GM18517 (cell line): ENCODE results near the gene SEMA6C.

ENCODE experiments used
- ATAC-seq: cut with Tn5 transposase; IDR thresholded peaks from one replicate; pipeline ENCODE4 v1.9.1; 2021; ENCODE audit warnings: mild to moderate bottlenecking, moderate library complexity; ENCODE audit not compliant: unreplicated experiment

The SEMA6C gene

GRCh38 chr1:151158751-151159251 is 12.4 kb upstream of the SEMA6C start:
- ATAC-seq = no peak

GRCh38 chr1:151158326-151158725 is 11.9 kb upstream of the SEMA6C start:
- no peak for ATAC-seq

- ATAC-seq = no peak
Measured at GRCh38 chr1:151157067-151157531, 10.7 kb upstream of the SEMA6C start.

GRCh38 chr1:151156515-151156819 is 10.0 kb upstream of the SEMA6C start, which contains the start of gene TNFAIP8L2:
TSS of gene TNFAIP8L2 (plus strand) at chr1:151156649. CDS start at chr1:151158698, 2,049 bp downstream.
- no peak for ATAC-seq

- no peak for ATAC-seq
Measured at GRCh38 chr1:151147665-151148064, 1.2 kb upstream of the SEMA6C start.

GRCh38 chr1:151147132-151147503 is 687 bp upstream of the SEMA6C start:
- ATAC-seq = no peak

- ATAC-seq = no peak
Measured at GRCh38 chr1:151146072-151146411, 389 bp downstream of the SEMA6C start.

- ATAC-seq = no peak
Measured at GRCh38 chr1:151145304-151146071, 943 bp downstream of the SEMA6C start.

GRCh38 chr1:151144474-151145303 is 1.7 kb downstream of the SEMA6C start:
- no peak for ATAC-seq

- ATAC-seq = no peak
Measured at GRCh38 chr1:151143986-151144385, 2.4 kb downstream of the SEMA6C start.

GRCh38 chr1:151143057-151143435 is 3.4 kb downstream of the SEMA6C start:
- no peak for ATAC-seq

GRCh38 chr1:151142411-151143056 is 3.9 kb downstream of the SEMA6C start:
- no peak for ATAC-seq

- no peak for ATAC-seq
Measured at GRCh38 chr1:151137789-151138188, 8.6 kb downstream of the SEMA6C start.

GRCh38 chr1:151135433-151136385 is 10.7 kb downstream of the SEMA6C start:
- no peak for ATAC-seq

- no peak for ATAC-seq
Measured at GRCh38 chr1:151134991-151135390, 11.4 kb downstream of the SEMA6C start.

- no peak for ATAC-seq
Measured at GRCh38 chr1:151134396-151134795, 12.0 kb downstream of the SEMA6C start.

- no peak for ATAC-seq
Measured at GRCh38 chr1:151133018-151133806, 13.2 kb downstream of the SEMA6C start.

GRCh38 chr1:151132335-151133017 is 14.0 kb downstream of the SEMA6C start:
- ATAC-seq = no peak

GRCh38 chr1:151131701-151132334 is 14.6 kb downstream of the SEMA6C start:
- ATAC-seq = no peak
